ENCODE data around the gene IHH. TPM values are rescaled to one million over a fixed set of nuclear protein-coding genes. Genes with fewer than 3 reads are reported as not detected.

The IHH gene
- total RNA-seq, 2 experiments from 2014 or later, result 0.12 TPM; not detected in 1

DNA sequence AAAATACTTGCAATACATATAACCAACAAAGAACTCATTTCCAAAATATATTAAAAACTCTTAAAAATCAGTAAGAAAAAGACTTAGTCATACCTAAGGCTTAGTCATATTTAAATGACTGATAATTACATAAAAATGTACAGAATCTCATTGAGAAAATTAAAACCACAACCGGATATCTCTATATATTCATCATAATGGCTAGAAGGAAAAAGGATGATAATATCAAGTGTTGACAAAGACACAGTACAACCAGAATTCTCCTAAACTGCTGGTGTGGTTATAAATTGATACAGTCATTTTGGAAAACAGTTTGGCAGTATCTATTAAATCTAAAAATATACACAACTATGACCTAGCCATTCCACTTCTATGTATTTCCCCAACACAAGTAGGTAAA is 27.1 kb upstream of the IHH start:
- Mint-ChIP-seq H3K4me3 (no peak overlapping the region), H3K9me3 (ENCODE audit: low read depth) (no peaks in the 10 kb centered on the region), H3K4me1 (peaks cover 9% of the 10 kb centered on the region), H3K36me3 (ENCODE audit: low read depth) (peaks cover 5% of the 10 kb centered on the region), H3K27me3 (no peaks in the 10 kb centered on the region), H3K27ac (no peak overlapping the region)
- CTCF ChIA-PET, result interaction anchor here (0.5 to 2.1 kb wide), 7 partner anchors 14 to 67 kb away, joined by 3 to 17 read pairs (median 5); no protein-coding TSS in a partner anchor
- POLR2A ChIA-PET, result interaction anchor here (0.7 kb wide), 1 partner anchor 25 kb away, joined by 4 read pairs; no protein-coding TSS in a partner anchor
- ATAC-seq (no peak), DNase-seq (no peak)
- intact Hi-C loops (cut with DNase I, micrococcal nuclease), result no loop called here

DNA sequence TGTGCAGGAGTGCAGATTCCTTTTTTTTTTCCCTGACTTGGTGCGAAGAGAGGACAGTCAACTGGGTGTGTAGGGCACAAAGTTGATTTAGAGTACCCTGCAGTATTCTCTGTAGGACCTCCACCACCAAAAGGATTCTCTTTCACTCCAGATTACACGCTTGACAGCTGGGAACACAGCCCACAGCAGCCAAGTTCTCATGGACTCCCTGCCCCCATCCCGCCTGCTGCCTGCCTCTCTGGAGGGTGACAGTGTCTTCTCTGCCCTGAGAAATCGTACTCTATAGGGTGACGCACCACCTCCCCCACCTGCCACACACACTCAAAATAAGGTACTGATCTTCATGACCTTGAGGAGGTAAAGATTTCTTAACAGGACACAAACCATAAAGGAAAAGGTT is 26.6 kb upstream of the IHH start:
- DNase-seq (no peak), ATAC-seq (no peak)
- ChIA-PET CTCF (interaction anchor here (0.5 to 2.1 kb wide), 3 partner anchors 13 to 35 kb away, joined by 5 to 17 read pairs (median 9); no protein-coding TSS in a partner anchor), POLR2A (interaction anchor here (0.7 kb wide), 1 partner anchor 25 kb away, joined by 4 read pairs; no protein-coding TSS in a partner anchor)
- Mint-ChIP-seq H3K9me3 (ENCODE audit: low read depth) (no peaks in the 10 kb centered on the region), H3K4me1 (peaks cover 9% of the 10 kb centered on the region), H3K27ac (no peak overlapping the region), H3K36me3 (ENCODE audit: low read depth) (peaks cover 5% of the 10 kb centered on the region), H3K27me3 (no peaks in the 10 kb centered on the region), H3K4me3 (no peak overlapping the region)
- intact Hi-C loops (cut with DNase I, micrococcal nuclease), result no loop called here

GRCh38 chr2:219086196-219086595 is 25.5 kb upstream of the IHH start:
- Mint-ChIP-seq H3K27ac (no peak overlapping the region), H3K9me3 (ENCODE audit: low read depth) (no peaks in the 10 kb centered on the region), H3K4me3 (no peak overlapping the region), H3K27me3 (no peaks in the 10 kb centered on the region), H3K36me3 (ENCODE audit: low read depth) (peaks cover 5% of the 10 kb centered on the region), H3K4me1 (peaks cover 9% of the 10 kb centered on the region)
- ATAC-seq, result no peak
- CTCF ChIA-PET, result interaction anchor here (0.7 to 2.1 kb wide), 6 partner anchors 13 to 463 kb away, joined by 3 to 17 read pairs (median 3); no protein-coding TSS in a partner anchor
- POLR2A ChIA-PET, result no interaction called here
- DNase-seq, result no peak
- intact Hi-C loops (cut with DNase I, micrococcal nuclease), result no loop called here

- Mint-ChIP-seq H3K27me3 (no peaks in the 10 kb centered on the region), H3K36me3 (ENCODE audit: low read depth) (peaks cover 5% of the 10 kb centered on the region), H3K4me1 (peaks cover 9% of the 10 kb centered on the region), H3K9me3 (ENCODE audit: low read depth) (no peaks in the 10 kb centered on the region), H3K27ac (no peak overlapping the region), H3K4me3 (no peak overlapping the region)
- CTCF ChIA-PET, result interaction anchor here (0.7 to 1.3 kb wide), 7 partner anchors 13 to 693 kb away, joined by 3 to 9 read pairs (median 3); no protein-coding TSS in a partner anchor
- DNase-seq, result no peak
- no peak for ATAC-seq
- intact Hi-C loops (cut with DNase I, micrococcal nuclease), result no loop called here
- POLR2A ChIA-PET, result no interaction called here
These were observed 24.1 kb upstream of the IHH start for GRCh38 chr2:219084791-219085190.

DNA sequence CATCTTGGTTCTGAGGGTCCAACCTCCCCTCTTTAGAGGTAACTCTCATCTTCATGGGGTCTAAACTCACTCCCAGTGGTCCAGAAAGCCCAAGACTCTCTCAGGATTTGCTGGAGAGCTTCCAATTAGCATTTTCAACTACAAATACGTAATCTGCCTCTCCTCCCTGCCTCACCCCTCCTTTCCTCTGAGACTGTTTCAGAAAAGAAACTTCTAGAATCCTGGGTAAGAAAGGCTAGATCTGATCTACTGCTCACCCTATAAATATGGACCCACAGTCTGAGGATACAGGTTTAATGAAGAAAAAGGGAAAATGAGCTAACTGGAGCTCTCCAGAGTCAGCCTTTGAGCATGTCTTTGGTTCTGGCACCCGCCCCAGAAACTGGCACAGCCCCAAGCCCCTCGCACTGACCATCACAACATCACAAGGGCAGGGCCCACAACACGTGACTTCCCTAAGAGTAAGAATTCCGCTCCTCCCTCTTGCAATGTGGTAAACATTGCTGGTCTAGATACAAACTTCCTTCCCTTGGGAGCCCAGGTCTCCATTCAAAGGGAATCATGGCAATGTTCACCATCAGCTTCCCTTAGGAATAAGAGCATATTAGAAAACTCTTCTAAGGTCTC is 21.7 kb upstream of the IHH start:
- ChIA-PET POLR2A (no interaction called here), CTCF (interaction anchor here (0.6 to 2.7 kb wide), 3 partner anchors 21 to 286 kb away, joined by 3 to 8 read pairs (median 5); partner anchors contain the start of gene NHEJ1)
- H3K9me3 Mint-ChIP-seq (ENCODE audit: low read depth), result no peaks in the 10 kb centered on the region
- H3K36me3 Mint-ChIP-seq (ENCODE audit: low read depth), result no peaks in the 10 kb centered on the region
- ATAC-seq, result no peak
- H3K27me3 Mint-ChIP-seq, result no peaks in the 10 kb centered on the region
- H3K4me3 Mint-ChIP-seq, result no peak overlapping the region
- DNase-seq, result no peak
- intact Hi-C loops (cut with DNase I, micrococcal nuclease), result no loop called here
- H3K27ac Mint-ChIP-seq, result no peak overlapping the region
- peaks cover 7% of the 10 kb centered on the region for H3K4me1 Mint-ChIP-seq

- no peak for DNase-seq
- Mint-ChIP-seq H3K4me1 (peaks cover 1% of the 10 kb centered on the region), H3K4me3 (no peak overlapping the region), H3K27me3 (no peaks in the 10 kb centered on the region), H3K36me3 (ENCODE audit: low read depth) (peaks cover 3% of the 10 kb centered on the region), H3K27ac (no peak overlapping the region), H3K9me3 (ENCODE audit: low read depth) (no peaks in the 10 kb centered on the region)
- ATAC-seq, result no peak
- intact Hi-C loops (cut with DNase I, micrococcal nuclease), result no loop called here
- POLR2A ChIA-PET, result no interaction called here
- CTCF ChIA-PET, result interaction anchor here (0.6 to 2.7 kb wide), 5 partner anchors 10 to 286 kb away, joined by 3 to 8 read pairs (median 3); no protein-coding TSS in a partner anchor
These were observed 21.1 kb upstream of the IHH start for GRCh38 chr2:219081701-219082331.

- peaks cover 6% of the 10 kb centered on the region for H3K36me3 Mint-ChIP-seq (ENCODE audit: low read depth)
- POLR2A ChIA-PET, result no interaction called here
These were observed 20.4 kb upstream of the IHH start for GRCh38 chr2:219081096-219081495.

DNA sequence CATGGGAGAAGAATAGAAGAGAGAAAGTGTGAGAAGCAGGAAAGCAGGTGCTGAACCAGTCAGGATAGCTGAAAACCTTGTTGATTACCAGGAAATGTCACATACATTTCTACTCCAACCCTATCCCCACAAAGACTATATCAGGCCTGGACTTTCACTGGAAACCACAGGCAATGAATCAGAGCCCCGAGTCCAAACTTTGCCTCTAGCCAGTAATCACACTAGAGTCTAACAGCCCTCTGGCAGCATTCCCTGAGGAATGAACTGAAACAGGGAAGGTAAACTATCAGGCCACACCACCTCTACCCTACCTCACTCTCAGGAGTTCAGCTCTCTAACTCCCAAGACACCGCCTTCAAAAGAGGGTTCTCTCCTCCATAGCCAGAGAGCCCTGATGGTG is 18.7 kb upstream of the IHH start:
- Mint-ChIP-seq H3K9me3 (ENCODE audit: low read depth) (no peaks in the 10 kb centered on the region), H3K27me3 (no peaks in the 10 kb centered on the region), H3K4me3 (no peak overlapping the region), H3K27ac (no peak overlapping the region), H3K4me1 (no peaks in the 10 kb centered on the region), H3K36me3 (ENCODE audit: low read depth) (peaks cover 13% of the 10 kb centered on the region)
- DNase-seq, result no peak
- CTCF ChIA-PET, result interaction anchor here (0.6 to 13.7 kb wide), 4 partner anchors 12 to 321 kb away, joined by 3 to 154 read pairs (median 6); no protein-coding TSS in a partner anchor
- intact Hi-C loops (cut with DNase I, micrococcal nuclease), result no loop called here
- POLR2A ChIA-PET, result no interaction called here
- no peak for ATAC-seq

More at GRCh38 chr2:219081096-219081495, 20.4 kb upstream of the IHH start:
- no peak for DNase-seq
- intact Hi-C loops (cut with DNase I, micrococcal nuclease), result no loop called here
- H3K4me3 Mint-ChIP-seq, result no peak overlapping the region
- ATAC-seq, result no peak
- no peaks in the 10 kb centered on the region for H3K27me3 Mint-ChIP-seq
- H3K9me3 Mint-ChIP-seq (ENCODE audit: low read depth), result no peaks in the 10 kb centered on the region
- no peaks in the 10 kb centered on the region for H3K4me1 Mint-ChIP-seq
- CTCF ChIA-PET, result interaction anchor here (0.6 to 13.7 kb wide), 8 partner anchors 9 to 349 kb away, joined by 3 to 154 read pairs (median 5); no protein-coding TSS in a partner anchor
- no peak overlapping the region for H3K27ac Mint-ChIP-seq

DNA sequence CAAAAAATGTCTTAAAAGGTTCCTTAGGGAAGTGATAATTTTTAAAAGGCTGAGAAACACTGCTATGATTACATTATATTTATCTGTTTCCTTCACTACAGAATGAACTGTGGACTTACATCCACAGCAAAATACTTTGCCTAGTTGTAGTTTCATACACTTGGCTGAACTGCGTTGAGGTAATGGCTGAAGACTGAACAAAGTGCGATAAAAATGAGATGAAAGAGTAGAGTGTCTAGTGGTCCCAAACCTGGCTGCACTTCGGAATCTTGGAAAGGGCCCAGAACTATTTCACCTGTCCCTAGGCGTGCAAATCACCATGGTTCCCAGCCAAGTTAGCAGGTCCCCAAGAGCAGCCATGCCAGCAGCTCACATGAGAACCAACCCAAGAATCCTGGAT is 18.2 kb upstream of the IHH start:
- DNase-seq (no peak), ATAC-seq (no peak)
- Mint-ChIP-seq H3K4me3 (no peak overlapping the region), H3K4me1 (no peaks in the 10 kb centered on the region), H3K9me3 (ENCODE audit: low read depth) (no peaks in the 10 kb centered on the region), H3K36me3 (ENCODE audit: low read depth) (peaks cover 15% of the 10 kb centered on the region), H3K27ac (no peak overlapping the region), H3K27me3 (no peaks in the 10 kb centered on the region)
- POLR2A ChIA-PET, result no interaction called here
- intact Hi-C loops (cut with DNase I, micrococcal nuclease), result no loop called here
- CTCF ChIA-PET, result interaction anchor here (0.6 to 13.7 kb wide), 6 partner anchors 12 to 320 kb away, joined by 3 to 154 read pairs (median 4); no protein-coding TSS in a partner anchor

DNA sequence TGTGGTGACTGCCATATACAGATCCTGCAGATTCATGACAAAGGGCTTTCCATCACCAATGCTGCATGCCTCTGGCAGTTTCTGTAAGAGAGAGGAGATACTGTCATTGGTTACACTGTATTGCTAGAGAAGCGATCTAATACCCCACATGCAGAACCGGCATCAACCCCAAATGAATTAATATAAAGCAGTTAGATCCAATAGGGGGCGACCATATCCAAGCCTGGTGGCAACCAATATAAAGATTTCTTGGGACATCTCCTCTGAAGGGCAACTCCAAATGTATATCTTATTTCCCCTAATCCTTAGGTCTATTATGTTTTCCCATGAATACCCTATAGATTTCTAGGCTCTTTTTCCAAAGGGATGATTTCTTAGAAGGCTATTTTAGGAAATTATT is 17.4 kb upstream of the IHH start:
- Mint-ChIP-seq H3K27ac (no peak overlapping the region), H3K36me3 (ENCODE audit: low read depth) (peaks cover 15% of the 10 kb centered on the region), H3K4me3 (no peak overlapping the region), H3K9me3 (ENCODE audit: low read depth) (no peaks in the 10 kb centered on the region), H3K27me3 (no peaks in the 10 kb centered on the region), H3K4me1 (no peaks in the 10 kb centered on the region)
- ATAC-seq (no peak), DNase-seq (no peak)
- POLR2A ChIA-PET, result no interaction called here
- CTCF ChIA-PET, result interaction anchor here (0.7 to 13.7 kb wide), 4 partner anchors 26 to 219 kb away, joined by 3 to 154 read pairs (median 3); no protein-coding TSS in a partner anchor
- intact Hi-C loops (cut with DNase I, micrococcal nuclease), result no loop called here

DNA sequence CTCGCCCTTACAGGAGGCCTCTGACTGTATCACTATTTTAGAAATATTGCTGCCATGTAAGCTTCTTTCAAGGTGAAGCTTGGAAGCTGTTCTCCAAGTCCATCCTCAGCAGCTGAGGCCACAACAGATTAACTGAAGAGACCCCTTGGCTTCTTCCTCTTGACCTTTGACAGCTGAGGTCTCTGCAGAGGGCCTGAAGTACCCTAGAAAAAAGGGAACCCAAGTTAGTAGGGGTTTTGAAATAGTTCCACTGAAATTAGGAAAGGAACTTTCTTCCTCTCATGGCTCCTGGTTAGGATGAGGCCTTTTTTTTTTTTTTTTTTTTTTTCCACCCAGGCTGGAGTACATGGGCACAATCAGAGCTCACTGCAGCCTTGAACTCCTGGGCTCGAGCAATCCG is 15.5 kb upstream of the IHH start:
- DNase-seq (no peak), ATAC-seq (no peak)
- H3K36me3 Mint-ChIP-seq (ENCODE audit: low read depth), result peaks cover 15% of the 10 kb centered on the region
- no peak overlapping the region for H3K27ac Mint-ChIP-seq
- H3K9me3 Mint-ChIP-seq (ENCODE audit: low read depth), result no peaks in the 10 kb centered on the region
- no peak overlapping the region for H3K4me3 Mint-ChIP-seq
- H3K4me1 Mint-ChIP-seq, result no peaks in the 10 kb centered on the region
- intact Hi-C loops (cut with DNase I, micrococcal nuclease), result no loop called here
- H3K27me3 Mint-ChIP-seq, result no peaks in the 10 kb centered on the region
- POLR2A ChIA-PET, result no interaction called here
- CTCF ChIA-PET, result interaction anchor here (0.8 to 13.7 kb wide), 6 partner anchors 12 to 78 kb away, joined by 3 to 154 read pairs (median 26); partner anchors contain the start of gene IHH

Data from activated CD4-positive, alpha-beta T cell treated with anti-CD3 and anti-CD28 coated beads for 36 hours (primary cell).